ENCODE results near the gene CYB5A. TPM values are rescaled to one million over a fixed set of nuclear protein-coding genes. Genes with fewer than 3 reads are reported as not detected.

CYB5A gene
- total RNA-seq, 4 donors from 2014 or later, result 21.4 to 29.4 (median 23.4) TPM

DNA sequence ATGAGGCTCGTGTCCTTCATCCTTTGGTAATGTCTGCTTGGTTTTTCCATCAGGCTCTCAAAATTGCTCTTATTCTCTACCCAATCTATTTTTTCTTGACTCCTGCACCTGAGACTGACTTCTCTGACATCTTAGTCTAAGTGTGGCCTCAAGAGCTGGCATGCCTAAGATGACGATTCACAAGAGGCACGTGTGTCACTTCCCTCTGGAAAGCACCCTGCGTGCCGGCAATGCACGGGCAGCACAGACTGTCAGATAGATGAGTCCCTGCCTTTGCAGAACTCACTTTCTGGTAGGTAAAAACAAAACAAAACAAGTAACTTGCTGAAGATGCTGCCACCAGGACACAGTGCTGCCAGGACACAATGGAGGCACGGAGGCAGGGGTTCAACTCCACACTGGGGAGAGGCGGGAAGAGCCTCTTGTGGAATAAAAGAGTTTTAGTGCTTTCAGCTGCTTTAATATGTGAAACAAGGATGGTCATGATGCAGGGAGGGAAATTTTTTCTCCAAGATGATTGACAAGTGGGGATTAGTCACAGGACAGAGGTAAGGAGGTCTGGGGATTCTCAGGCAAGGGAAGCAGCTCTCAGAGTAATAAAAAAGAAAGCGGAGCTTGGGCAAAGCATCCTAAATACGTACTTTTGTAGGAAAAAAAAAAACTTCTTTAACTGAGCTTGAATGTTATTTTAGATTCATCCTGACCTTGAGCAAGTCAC lies 27.3 kb downstream of the CYB5A start:
- TF ChIP-seq, protein P1, sequence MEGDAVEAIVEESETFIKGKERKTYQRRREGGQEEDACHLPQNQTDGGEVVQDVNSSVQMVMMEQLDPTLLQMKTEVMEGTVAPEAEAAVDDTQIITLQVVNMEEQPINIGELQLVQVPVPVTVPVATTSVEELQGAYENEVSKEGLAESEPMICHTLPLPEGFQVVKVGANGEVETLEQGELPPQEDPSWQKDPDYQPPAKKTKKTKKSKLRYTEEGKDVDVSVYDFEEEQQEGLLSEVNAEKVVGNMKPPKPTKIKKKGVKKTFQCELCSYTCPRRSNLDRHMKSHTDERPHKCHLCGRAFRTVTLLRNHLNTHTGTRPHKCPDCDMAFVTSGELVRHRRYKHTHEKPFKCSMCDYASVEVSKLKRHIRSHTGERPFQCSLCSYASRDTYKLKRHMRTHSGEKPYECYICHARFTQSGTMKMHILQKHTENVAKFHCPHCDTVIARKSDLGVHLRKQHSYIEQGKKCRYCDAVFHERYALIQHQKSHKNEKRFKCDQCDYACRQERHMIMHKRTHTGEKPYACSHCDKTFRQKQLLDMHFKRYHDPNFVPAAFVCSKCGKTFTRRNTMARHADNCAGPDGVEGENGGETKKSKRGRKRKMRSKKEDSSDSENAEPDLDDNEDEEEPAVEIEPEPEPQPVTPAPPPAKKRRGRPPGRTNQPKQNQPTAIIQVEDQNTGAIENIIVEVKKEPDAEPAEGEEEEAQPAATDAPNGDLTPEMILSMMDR (IDR thresholded peaks at IDR 0.05 in 4 of 5, conservative IDR thresholded peaks at IDR 0.05 in 1 of 5), result no peak
- TF ChIP-seq POLR2A (IDR thresholded peaks at IDR 0.05), result no peak
- no peak for DNase-seq
- intact Hi-C loops (cut with DNase I; ENCODE audit: low total_unique reads), result no loop called here
- Histone ChIP-seq H3K4me3 (no peak overlapping the region), H3K4me1 (no peaks in the 10 kb centered on the region), H3K27ac (no peak overlapping the region), H3K36me3 (peaks cover 0 to 9% of the 10 kb centered on the region in 2 donors), H3K27me3 (no peaks in the 10 kb centered on the region), H3K9me3 (no peaks in the 10 kb centered on the region)
- no peak for ATAC-seq
- in situ Hi-C loops (cut with MboI; ENCODE audit: low sequenced_read_pairs in 4 of 4), result no loop called here

DNA sequence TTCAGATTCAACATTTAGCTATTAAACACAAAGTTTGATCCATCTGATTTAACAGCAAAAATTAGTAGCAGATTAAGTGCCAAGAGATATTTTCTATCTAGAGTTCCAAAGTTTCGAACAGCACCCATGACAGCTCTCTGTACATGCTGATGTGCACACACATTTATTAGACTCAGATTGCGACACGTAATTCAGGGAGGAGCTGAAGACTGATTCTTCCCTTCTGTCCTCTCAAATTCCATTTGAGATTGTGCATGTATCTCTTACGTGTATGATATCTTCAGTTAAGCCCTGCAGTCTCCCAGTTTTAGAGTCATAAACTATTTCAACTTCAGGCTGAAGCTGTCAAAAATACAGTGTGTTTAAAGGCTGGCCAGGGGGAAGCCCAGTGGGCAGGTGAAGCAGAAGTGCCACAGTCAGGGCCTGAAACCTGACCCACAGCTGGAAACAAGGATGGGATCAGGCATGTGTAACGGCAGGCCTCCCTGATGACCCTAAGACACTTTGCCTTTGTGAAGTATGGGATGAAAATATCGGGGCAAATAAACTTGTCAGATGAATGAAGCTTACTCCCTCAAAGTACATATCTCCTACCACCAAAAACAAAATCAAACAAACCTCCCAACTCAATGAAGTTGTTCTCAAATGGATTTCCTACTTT lies 30.6 kb downstream of the CYB5A start:
- in situ Hi-C loops (cut with MboI; ENCODE audit: low sequenced_read_pairs in 4 of 4), result no loop called here
- Histone ChIP-seq H3K4me1 (no peaks in the 10 kb centered on the region), H3K4me3 (no peak overlapping the region), H3K27me3 (no peaks in the 10 kb centered on the region), H3K9me3 (no peaks in the 10 kb centered on the region), H3K36me3 (peaks cover 0 to 9% of the 10 kb centered on the region in 2 donors), H3K27ac (no peak overlapping the region)
- ATAC-seq, result no peak
- no peak for DNase-seq
- intact Hi-C loops (cut with DNase I; ENCODE audit: low total_unique reads), result no loop called here
- TF ChIP-seq, protein P1 (IDR thresholded peaks at IDR 0.05 in 4 of 5, conservative IDR thresholded peaks at IDR 0.05 in 1 of 5), result no peak
- TF ChIP-seq POLR2A (IDR thresholded peaks at IDR 0.05), result no peak

DNA sequence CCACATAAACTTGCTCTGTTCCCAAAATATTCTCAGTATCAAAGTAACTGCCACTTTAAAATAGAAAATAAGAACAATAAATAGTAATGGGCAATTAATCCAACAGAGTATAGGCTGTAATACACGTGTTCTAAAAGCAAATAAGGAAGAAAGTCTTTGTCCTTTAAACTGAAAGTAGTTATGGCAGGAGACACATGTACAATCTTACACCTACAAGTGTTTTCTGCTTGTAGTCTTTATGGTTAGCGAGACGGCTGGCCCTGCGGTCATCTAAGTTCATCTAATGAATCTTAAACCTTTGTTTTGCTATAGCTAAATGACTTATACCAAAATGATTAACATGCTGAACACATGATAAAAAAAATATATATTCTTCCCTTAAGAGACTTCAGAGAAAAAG lies 32.4 kb downstream of the CYB5A start:
- intact Hi-C loops (cut with DNase I; ENCODE audit: low total_unique reads), result no loop called here
- no peaks in the 10 kb centered on the region for H3K4me1 ChIP-seq
- no peak overlapping the region for H3K27ac ChIP-seq
- peaks cover 0 to 9% of the 10 kb centered on the region in 2 donors for H3K36me3 ChIP-seq
- H3K27me3 ChIP-seq, result no peaks in the 10 kb centered on the region
- no peak for DNase-seq
- no peak for TF ChIP-seq POLR2A (IDR thresholded peaks at IDR 0.05)
- TF ChIP-seq, protein P1 (IDR thresholded peaks at IDR 0.05 in 4 of 5, conservative IDR thresholded peaks at IDR 0.05 in 1 of 5), result no peak
- H3K4me3 ChIP-seq, result no peak overlapping the region
- no peak for ATAC-seq
- no peaks in the 10 kb centered on the region for H3K9me3 ChIP-seq
- in situ Hi-C loops (cut with MboI; ENCODE audit: low sequenced_read_pairs in 4 of 4), result no loop called here

DNA sequence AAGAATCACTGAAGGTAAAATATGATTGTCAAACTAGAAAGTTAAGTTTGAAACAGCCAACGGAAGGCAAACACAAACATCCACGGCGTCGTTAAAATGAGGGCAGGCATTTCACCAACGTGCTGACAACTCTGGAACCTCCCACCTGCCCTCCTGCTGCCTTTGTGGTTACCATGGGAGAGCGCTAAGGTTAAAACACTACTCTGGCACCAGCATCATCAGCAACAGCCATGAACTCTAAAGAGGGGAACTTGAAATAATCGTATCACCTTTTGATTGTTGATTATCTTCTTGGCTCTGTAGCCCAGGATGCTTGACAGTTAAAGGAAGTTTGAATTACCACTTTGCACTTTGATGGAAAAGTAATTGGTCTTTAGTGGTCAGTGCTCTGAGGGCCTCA lies 34.7 kb downstream of the CYB5A start:
- intact Hi-C loops (cut with DNase I; ENCODE audit: low total_unique reads) (no loop called here), in situ Hi-C loops (cut with MboI; ENCODE audit: low sequenced_read_pairs in 4 of 4) (no loop called here)
- Histone ChIP-seq H3K9me3 (no peaks in the 10 kb centered on the region), H3K27ac (no peak overlapping the region), H3K27me3 (no peaks in the 10 kb centered on the region), H3K4me3 (no peak overlapping the region), H3K36me3 (peaks cover 0 to 8% of the 10 kb centered on the region in 2 donors), H3K4me1 (no peaks in the 10 kb centered on the region)
- DNase-seq (no peak), ATAC-seq (no peak)
- TF ChIP-seq, protein P1 (IDR thresholded peaks at IDR 0.05 in 4 of 5, conservative IDR thresholded peaks at IDR 0.05 in 1 of 5), result no peak
- TF ChIP-seq POLR2A (IDR thresholded peaks at IDR 0.05), result no peak

Measured in gastrocnemius medialis (tissue), 4 donors.